IMR-90 (cell line): ENCODE results near the gene CTTN. TPM values are rescaled to one million over a fixed set of nuclear protein-coding genes. Genes with fewer than 3 reads are reported as not detected.
"Not testable (repeated sequence)": the region's sequence is repeated elsewhere in the genome, so short reads cannot be mapped to it uniquely, and the experiment has no call there.

Experiments used
- ATAC-seq: fragments of 200-7000 bp; cut with Tn5 transposase; 2 replicates; pipeline ENCODE4 v1.9.1; 2020; ENCODE audit warnings: low read depth, mild to moderate bottlenecking, moderate library complexity
- BruUV-seq: library from RNA; stranded (reverse); fragments of 400-500 nt; replicated peaks from 2 replicates; lab custom pipeline; 2021; lab: Mats Ljungman, UMichigan
- CTCF ChIA-PET: fragments of 300-600 bp; formaldehyde crosslinking; extraction: SDS; loops from one replicate; lab custom pipeline; 2021; ENCODE audit warnings: antibody characterized with exemption; lab: Yijun Ruan, JAX
- POLR2A ChIA-PET: fragments of 300-600 bp; sonication (Branson Sonifier 250); formaldehyde crosslinking; loops from one replicate; lab custom pipeline; 2022; ENCODE audit warnings: antibody characterized with exemption; ENCODE audit not compliant: unreplicated experiment; lab: Charles Lee
- DNase-seq: peaks from one replicate; pipeline ENCODE4 v3.0.0; 2013
- H2AFZ ChIP-seq: replicated peaks from 2 replicates; pipeline ENCODE3; 2013; ENCODE audit warnings: low read length, mild to moderate bottlenecking; ENCODE audit not compliant: poor library complexity
- H2AK5ac ChIP-seq: 2 replicates; pipeline ENCODE4 v1.6.1; 2013; ENCODE audit warnings: low read depth, low read length, inconsistent platforms
- H2AK9ac ChIP-seq: replicated peaks from 2 replicates; pipeline ENCODE3; 2013; ENCODE audit warnings: mild to moderate bottlenecking, low read depth, low read length, moderate library complexity; ENCODE audit not compliant: poor library complexity
- H2BK120ac ChIP-seq: 2 replicates; pipeline ENCODE4 v1.6.1; 2013; ENCODE audit warnings: low read depth, low read length, inconsistent platforms
- H2BK15ac ChIP-seq: 3 replicates; pipeline ENCODE4 v1.6.1; 2013; ENCODE audit warnings: low read depth, low read length, inconsistent platforms
- H2BK20ac ChIP-seq: 2 replicates; pipeline ENCODE4 v1.6.1; 2013; ENCODE audit warnings: low read depth, mild to moderate bottlenecking, inconsistent platforms, low read length, moderate library complexity
- H2BK5ac ChIP-seq: 2 replicates; pipeline ENCODE4 v1.6.1; 2013; ENCODE audit warnings: mild to moderate bottlenecking, low read depth, low read length, inconsistent platforms; ENCODE audit not compliant: poor library complexity, severe bottlenecking
- H3K14ac ChIP-seq: replicated peaks from 2 replicates; pipeline ENCODE4 v1.6.1; 2013; ENCODE audit warnings: low read depth, low read length, inconsistent platforms
- H3K18ac ChIP-seq: 2 replicates; pipeline ENCODE4 v1.6.1; 2013; ENCODE audit warnings: low read depth, low read length, control low read depth
- H3K23ac ChIP-seq: 2 replicates; pipeline ENCODE4 v1.6.1; 2013; ENCODE audit warnings: low read depth, low read length, inconsistent platforms
- H3K27ac ChIP-seq: 2 replicates; pipeline ENCODE4 v1.5.1; 2013; ENCODE audit warnings: mild to moderate bottlenecking, control low read depth, low read length; ENCODE audit not compliant: insufficient read depth
- H3K27me3 ChIP-seq: 2 replicates; pipeline ENCODE4 v1.6.1; 2013; ENCODE audit warnings: low read length; ENCODE audit not compliant: control insufficient read depth, insufficient read depth
- H3K36me3 ChIP-seq: 2 replicates; pipeline ENCODE4 v1.6.1; 2013; ENCODE audit warnings: low read length, mixed read lengths; ENCODE audit not compliant: control insufficient read depth, insufficient read depth
- H3K4ac ChIP-seq: 2 replicates; pipeline ENCODE4 v1.6.1; 2013; ENCODE audit warnings: low read depth, low read length, inconsistent platforms
- H3K4me1 ChIP-seq: 2 replicates; pipeline ENCODE4 v1.6.1; 2013; ENCODE audit warnings: low read length, mixed read lengths; ENCODE audit not compliant: control insufficient read depth, insufficient read depth
- H3K4me2 ChIP-seq: 2 replicates; pipeline ENCODE4 v1.6.1; 2013; ENCODE audit warnings: low read depth, mild to moderate bottlenecking, control low read depth, low read length, moderate library complexity
- H3K4me3 ChIP-seq: 2 replicates; pipeline ENCODE4 v1.5.1; 2013; ENCODE audit warnings: low read depth, mild to moderate bottlenecking, control low read depth, low read length, moderate library complexity; ENCODE audit not compliant: insufficient read depth
- H3K56ac ChIP-seq: 2 replicates; pipeline ENCODE4 v1.6.1; 2013; ENCODE audit warnings: low read length, inconsistent platforms; ENCODE audit not compliant: insufficient read depth; ENCODE audit errors: extremely low read depth
- H3K79me1 ChIP-seq, 2 experiments: 2 replicates each; pipeline ENCODE4 v1.6.1; 2013; ENCODE audit warnings: low read length in 2 of 2, inconsistent platforms in 1 of 2, low read depth in 1 of 2
- H3K9ac ChIP-seq: 2 replicates; pipeline ENCODE4 v1.6.1; 2013; ENCODE audit warnings: low read depth, low read length, control low read depth
- H3K9me1 ChIP-seq: 2 replicates; pipeline ENCODE4 v1.6.1; 2013; ENCODE audit warnings: low read length, inconsistent platforms; ENCODE audit not compliant: insufficient read depth
- H3K9me3 ChIP-seq: 2 replicates; pipeline ENCODE4 v1.6.1; 2013; ENCODE audit warnings: low read length; ENCODE audit not compliant: control insufficient read depth, insufficient read depth
- H4K20me1 ChIP-seq: 2 replicates; pipeline ENCODE4 v1.6.1; 2013; ENCODE audit warnings: low read length, inconsistent platforms; ENCODE audit not compliant: insufficient read depth
- H4K5ac ChIP-seq: 2 replicates; pipeline ENCODE4 v1.6.1; 2013; ENCODE audit warnings: mild to moderate bottlenecking, low read depth, low read length, control low read depth
- H4K8ac ChIP-seq, 2 experiments: 2 replicates each; pipeline ENCODE4 v1.6.1; 2013; ENCODE audit warnings: low read depth in 2 of 2, low read length in 2 of 2, control low read depth in 1 of 2, inconsistent platforms in 1 of 2
- H4K91ac ChIP-seq: 2 replicates; pipeline ENCODE4 v1.6.1; 2013; ENCODE audit warnings: low read depth, low read length, inconsistent platforms; ENCODE audit not compliant: insufficient read depth
- BHLHE40 ChIP-seq: fragments of 150-350 bp; IDR thresholded peaks from 2 replicates; pipeline ENCODE4 v1.6.1; 2016; ENCODE audit warnings: mild to moderate bottlenecking, low read depth, low read length
- CEBPB ChIP-seq: IDR thresholded peaks from 2 replicates; pipeline ENCODE4 v1.6.1; 2012; ENCODE audit warnings: low read depth, low read length, improper control_type of control experiment
- RAD21 ChIP-seq: IDR thresholded peaks from 2 replicates; pipeline ENCODE4 v1.6.1; 2012; ENCODE audit warnings: low read length, improper control_type of control experiment
- RFX5 ChIP-seq: IDR thresholded peaks from 2 replicates; pipeline ENCODE4 v1.8.0; 2012; ENCODE audit warnings: low read depth, mild to moderate bottlenecking, low read length, moderate library complexity
- WGBS, 2 experiments: methylation state at CpG; one replicate each; pipeline versions ENCODE4 v1.1.5 to v1.1.7; 2013; ENCODE audit warnings: missing lambda C conversion rate in 2 of 2; ENCODE audit not compliant: insufficient read length in 1 of 2; ENCODE audit errors: extremely low coverage in 2 of 2; 5-methylcytosine and 5-hydroxymethylcytosine counted together
- dilution Hi-C: fragments of 300-500 bp; cut with HindIII; formaldehyde crosslinking; loops from one replicate; pipeline ENCODE4 v1.14.3; 2018; ENCODE audit warnings: low sequenced_read_pairs; ENCODE audit not compliant: unreplicated experiment
- in situ Hi-C: fragments of 300-500 bp; cut with MboI; formaldehyde crosslinking; loops from 3 replicates; pipeline ENCODE4 v1.14.3; 2019; ENCODE audit warnings: low sequenced_read_pairs, inconsistent platforms, mixed read lengths
- intact Hi-C: fragments of 100-400 bp; cut with micrococcal nuclease; formaldehyde crosslinking; loops from 2 replicates; pipeline ENCODE4 v1.10.0; 2022
- polyA plus RNA-seq, 3 experiments: library from polyadenylated mRNA; depleted of rRNA; stranded (reverse); fragments of >200 nt; gene quantifications; 2 replicates each; pipeline ENCODE4 v1.2.3, GENCODE V29; 2012; ENCODE audit warnings: low replicate concordance in 1 of 3
- total RNA-seq: library from RNA; depleted of rRNA; stranded (reverse); fragments of >200 nt; gene quantifications from 2 replicates; pipeline ENCODE4 v1.2.3, GENCODE V29; 2012

CTTN gene
- total and polyA plus RNA-seq, 2 of the 4 experiments (the other 2 are of a cell fraction) = 287 to 296 TPM

DNA sequence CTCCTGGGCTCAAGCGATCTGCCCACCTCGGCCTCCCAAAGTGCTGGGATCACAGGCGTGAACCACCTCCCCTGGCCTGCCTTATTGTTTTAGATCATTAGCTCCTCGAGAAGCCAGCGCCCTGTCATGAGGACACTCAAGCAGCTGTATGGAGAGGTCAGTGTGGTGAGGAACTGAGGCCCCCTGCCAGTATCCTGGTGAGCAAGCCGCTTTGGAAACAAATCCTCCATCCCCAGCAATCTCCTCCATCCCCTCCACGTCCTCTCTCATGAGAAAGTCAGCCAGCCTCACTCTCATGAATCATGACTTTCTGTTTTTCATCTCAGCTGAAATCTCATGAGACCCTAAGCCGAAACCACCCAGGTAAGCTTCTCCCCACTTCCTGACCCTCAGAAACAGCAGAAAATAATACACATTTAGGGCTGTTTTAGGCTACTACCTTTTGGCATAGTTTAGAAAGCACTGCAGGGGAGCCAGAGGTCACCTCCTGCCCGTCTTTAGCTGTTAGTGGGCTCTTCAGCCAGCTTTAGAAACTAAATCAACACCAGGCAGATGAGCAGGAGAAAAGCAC lies 56.0 kb downstream of the CTTN start:
- no peak for TF ChIP-seq BHLHE40
- TF ChIP-seq RFX5 = no peak
- no peak for TF ChIP-seq RAD21
- no peak for TF ChIP-seq CEBPB
- H4K20me1 ChIP-seq = no peaks in the 10 kb centered on the region
- H2BK120ac ChIP-seq = no peak overlapping the region
- no TSS peak for BruUV-seq
- ChIA-PET CTCF (no interaction called here), POLR2A (no interaction called here)
- H3K4me3 ChIP-seq = no peak overlapping the region
- ATAC-seq (no peak), DNase-seq (no peak)
- no peak overlapping the region for H2AK5ac ChIP-seq
- dilution Hi-C loops (no loop called here), intact Hi-C loops (no loop called here), in situ Hi-C loops (no loop called here)
- no peak overlapping the region for H2BK5ac ChIP-seq
- no peak overlapping the region for H2AK9ac ChIP-seq
- H2BK15ac ChIP-seq = no peak overlapping the region
- no peak overlapping the region for H2BK20ac ChIP-seq
- 73% methylated on average over 3 of the region's 9 CpGs; no CpG with 5 or more reads in 1 of the 2 experiments for WGBS, 2 experiments
- H3K4me2 ChIP-seq = no peak overlapping the region
- no peaks in the 10 kb centered on the region for H3K36me3 ChIP-seq
- no peak overlapping the region for H2AFZ ChIP-seq
- H3K14ac ChIP-seq = no peak overlapping the region
- H3K4me1 ChIP-seq = no peaks in the 10 kb centered on the region
- no peak overlapping the region for H3K18ac ChIP-seq
- no peak overlapping the region for H4K8ac ChIP-seq
- peaks cover 6% of the 10 kb centered on the region; the same call in 1 of the 2 replicates for H3K27me3 ChIP-seq
- no peak overlapping the region for H3K4ac ChIP-seq
- no peak overlapping the region for H3K23ac ChIP-seq
- no peak overlapping the region for H4K91ac ChIP-seq
- no peak overlapping the region for H3K56ac ChIP-seq
- H4K5ac ChIP-seq = no peak overlapping the region
- no peak overlapping the region for H3K27ac ChIP-seq
- no peak overlapping the region for H3K9ac ChIP-seq
- H3K9me3 ChIP-seq = peaks cover 4% of the 10 kb centered on the region
- H3K79me1 ChIP-seq = no peaks in the 10 kb centered on the region
- H3K9me1 ChIP-seq = no peaks in the 10 kb centered on the region

DNA sequence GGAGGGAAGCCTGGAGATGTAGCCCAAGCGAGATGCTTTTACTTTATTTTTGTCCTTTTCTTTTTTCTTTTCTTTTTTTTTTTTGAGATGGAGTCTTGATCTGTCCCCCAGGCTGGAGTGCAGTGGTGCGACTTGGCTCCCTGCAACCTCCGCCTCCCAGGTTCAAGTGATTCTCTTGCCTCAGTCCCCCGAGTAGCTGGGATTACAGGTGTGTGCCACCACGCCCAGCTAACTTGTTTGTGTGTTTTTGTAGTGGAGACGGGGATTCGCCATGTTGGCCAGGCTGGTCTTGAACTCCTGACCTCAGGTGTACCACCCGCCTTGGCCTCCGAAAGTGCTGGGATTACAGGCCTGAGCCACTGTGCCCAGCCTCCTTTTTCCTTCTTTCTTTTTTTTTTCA lies 56.5 kb downstream of the CTTN start:
- H3K4me3 ChIP-seq, H2BK20ac ChIP-seq, H3K9me1 ChIP-seq, H2BK15ac ChIP-seq, H2AK5ac ChIP-seq, H3K9ac ChIP-seq, POLR2A ChIA-PET, H3K9me3 ChIP-seq, H3K4ac ChIP-seq, dilution Hi-C loops, H3K23ac ChIP-seq, H3K14ac ChIP-seq, H2BK120ac ChIP-seq, H3K18ac ChIP-seq, H3K27ac ChIP-seq, H2AFZ ChIP-seq, H2AK9ac ChIP-seq, H4K91ac ChIP-seq, H3K4me2 ChIP-seq, H4K20me1 ChIP-seq, in situ Hi-C loops, H4K8ac ChIP-seq, H2BK5ac ChIP-seq, BruUV-seq, H3K36me3 ChIP-seq, H3K4me1 ChIP-seq, H3K56ac ChIP-seq, DNase-seq, H3K79me1 ChIP-seq, H4K5ac ChIP-seq, H3K27me3 ChIP-seq, intact Hi-C loops, ATAC-seq: not testable (repeated sequence)
- no CpG with 5 or more reads among the region's 9 CpGs for WGBS, 2 experiments
- CTCF ChIA-PET = interaction anchor here (0.7 kb wide), 1 partner anchor 94 kb away, joined by 3 read pairs; no protein-coding TSS in a partner anchor
